Measurements from ENCODE around the gene MAGED1. TPM values are rescaled to one million over a fixed set of nuclear protein-coding genes. Genes with fewer than 3 reads are reported as not detected.

Gene MAGED1
- polyA plus RNA-seq, 3 donors from 2014 or later = 23.3 to 56.0 (median 31.2) TPM

GRCh38 chrX:51905711-51906110, 12.3 kb downstream of the MAGED1 start:
- no peak for DNase-seq
- no peaks in the 10 kb centered on the region for H3K4me1 Mint-ChIP-seq
- H3K4me3 Mint-ChIP-seq = no peak overlapping the region
- H3K27me3 Mint-ChIP-seq (ENCODE audit: low read depth in 3 of 3) = peaks cover 0 to 4% (median 0%) of the 10 kb centered on the region in 3 donors
- H3K9me3 Mint-ChIP-seq = no peaks in the 10 kb centered on the region
- H3K27ac Mint-ChIP-seq = no peak overlapping the region
- peaks cover 0 to 13% (median 5%) of the 10 kb centered on the region in 3 donors for H3K36me3 Mint-ChIP-seq

DNA sequence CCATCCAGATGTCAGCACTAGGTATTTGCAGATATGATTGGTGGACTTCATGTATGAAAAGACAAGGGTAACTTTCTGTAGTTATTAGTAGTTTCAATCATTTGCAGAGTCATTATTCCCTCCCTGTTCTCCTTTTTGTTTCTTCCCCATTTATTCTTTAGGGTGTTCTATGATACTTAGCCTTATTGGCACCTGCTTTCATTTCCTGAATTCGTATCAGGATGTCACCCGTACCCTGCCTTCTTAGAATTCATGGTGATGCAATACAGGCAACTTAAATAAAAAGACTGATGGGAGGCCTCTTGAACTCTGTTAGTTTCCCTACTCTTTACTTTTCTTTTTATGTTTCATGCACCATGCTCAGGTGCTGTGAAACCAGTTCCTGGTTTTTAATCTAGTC, 24.2 kb downstream of the MAGED1 start:
- Mint-ChIP-seq H3K4me1 (no peaks in the 10 kb centered on the region), H3K27ac (no peak overlapping the region), H3K4me3 (no peak overlapping the region), H3K36me3 (no peaks in the 10 kb centered on the region), H3K9me3 (no peaks in the 10 kb centered on the region), H3K27me3 (ENCODE audit: low read depth in 3 of 3) (peaks cover 2 to 17% (median 6%) of the 10 kb centered on the region in 3 donors)
- no peak for DNase-seq

DNA sequence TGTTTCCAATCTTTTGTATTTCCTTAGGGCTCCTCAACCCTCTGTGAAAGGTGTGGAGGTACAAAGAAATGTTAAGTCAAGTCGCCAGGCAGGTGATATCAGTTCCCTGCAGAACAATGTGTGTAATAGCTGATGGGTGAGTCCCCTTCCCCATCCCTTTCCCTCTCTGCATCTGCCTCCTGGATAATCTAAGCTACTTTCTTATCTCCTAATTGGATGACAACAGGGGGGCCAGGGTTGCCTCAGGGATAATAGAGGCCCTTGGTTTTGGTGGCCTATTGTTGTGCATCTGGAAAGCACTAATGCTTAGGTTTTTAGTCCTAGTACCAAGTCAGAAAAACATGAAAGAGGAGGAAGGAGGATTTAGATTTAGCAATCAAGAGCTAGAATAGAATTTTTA, 29.1 kb downstream of the MAGED1 start:
- no peaks in the 10 kb centered on the region for H3K4me1 Mint-ChIP-seq
- no peak for DNase-seq
- H3K27me3 Mint-ChIP-seq (ENCODE audit: low read depth in 3 of 3) = peaks cover 3 to 9% (median 4%) of the 10 kb centered on the region in 3 donors
- H3K4me3 Mint-ChIP-seq = no peak overlapping the region
- H3K9me3 Mint-ChIP-seq = no peaks in the 10 kb centered on the region
- no peak overlapping the region for H3K27ac Mint-ChIP-seq
- H3K36me3 Mint-ChIP-seq = no peaks in the 10 kb centered on the region

- no peaks in the 10 kb centered on the region for H3K9me3 Mint-ChIP-seq
- DNase-seq = no peak
- peaks cover 0 to 13% (median 9%) of the 10 kb centered on the region in 3 donors for H3K27me3 Mint-ChIP-seq (ENCODE audit: low read depth in 3 of 3)
- no peak overlapping the region for H3K27ac Mint-ChIP-seq
- H3K4me1 Mint-ChIP-seq = no peaks in the 10 kb centered on the region
- H3K4me3 Mint-ChIP-seq = no peak overlapping the region
- H3K36me3 Mint-ChIP-seq = no peaks in the 10 kb centered on the region
These were observed 38.2 kb downstream of the MAGED1 start for GRCh38 chrX:51931566-51932150.

Other genes with a start within 250 kb of the MAGED1 start
- gene CENPVL2, start 210.8 kb upstream of the MAGED1 start, polyA plus RNA-seq = not detected
- gene CENPVL1, start 183.1 kb upstream of the MAGED1 start, polyA plus RNA-seq = not detected
- gene GSPT2, start 150.2 kb upstream of the MAGED1 start, polyA plus RNA-seq = 10 to 100 TPM in 1 of 3 donors, 1 to 10 TPM in 2; 5.5 to 10.7 (median 6.6) TPM
- not detected for gene MAGED4B, start 175.6 kb downstream of the MAGED1 start, polyA plus RNA-seq